Endodermal cell (in vitro differentiated cells): ENCODE measurements around the gene ARHGEF10L. TPM values are rescaled to one million over a fixed set of nuclear protein-coding genes. Genes with fewer than 3 reads are reported as not detected.

ENCODE experiments used
- DNase-seq: peaks from one replicate; pipeline ENCODE4 v3.0.0-alpha.2; 2017
- H3K27ac ChIP-seq: 2 replicates; pipeline ENCODE4 v1.5.1; 2013; ENCODE audit warnings: mild to moderate bottlenecking, low read depth, low read length, moderate library complexity
- H3K27me3 ChIP-seq: 2 replicates; pipeline ENCODE4 v1.6.1; 2013; ENCODE audit warnings: mild to moderate bottlenecking, low read length, moderate library complexity; ENCODE audit not compliant: insufficient read depth, control insufficient read depth, poor library complexity, severe bottlenecking
- H3K36me3 ChIP-seq: 2 replicates; pipeline ENCODE4 v1.7.0; 2013; ENCODE audit warnings: mild to moderate bottlenecking, low read length, moderate library complexity; ENCODE audit not compliant: control insufficient read depth, insufficient read depth
- H3K4me1 ChIP-seq: one replicate; pipeline ENCODE4 v1.7.0; 2013; ENCODE audit warnings: low read length; ENCODE audit not compliant: control insufficient read depth, insufficient read depth
- H3K4me3 ChIP-seq: 2 replicates; pipeline ENCODE4 v1.5.1; 2013; ENCODE audit warnings: mild to moderate bottlenecking, low read length, moderate library complexity
- H3K9ac ChIP-seq: 2 replicates; pipeline ENCODE4 v1.6.1; 2013; ENCODE audit warnings: mild to moderate bottlenecking, low read length, moderate library complexity; ENCODE audit not compliant: poor library complexity, severe bottlenecking; ENCODE audit errors: extremely low read depth
- H3K9me3 ChIP-seq: 2 replicates; pipeline ENCODE4 v1.6.1; 2013; ENCODE audit warnings: mild to moderate bottlenecking, low read length, moderate library complexity; ENCODE audit not compliant: control insufficient read depth
- H3K27ac Mint-ChIP-seq: 2 replicates; pipeline ENCODE4 v1.8.0; 2020; ENCODE audit warnings: mixed read lengths
- H3K27me3 Mint-ChIP-seq: 2 replicates; pipeline ENCODE4 v1.8.0; 2021; ENCODE audit warnings: mild to moderate bottlenecking, mixed read lengths; ENCODE audit not compliant: insufficient read depth
- H3K36me3 Mint-ChIP-seq: 2 replicates; pipeline ENCODE4 v1.8.0; 2020; ENCODE audit warnings: low read depth, mixed read lengths
- H3K4me1 Mint-ChIP-seq: 2 replicates; pipeline ENCODE4 v1.8.0; 2020; ENCODE audit warnings: mixed read lengths
- H3K4me3 Mint-ChIP-seq: 2 replicates; pipeline ENCODE4 v1.8.0; 2020; ENCODE audit warnings: mild to moderate bottlenecking, moderate library complexity, mixed read lengths
- H3K9me3 Mint-ChIP-seq: 2 replicates; pipeline ENCODE4 v1.8.0; 2020; ENCODE audit warnings: mild to moderate bottlenecking, mixed read lengths
- WGBS, 2 experiments: methylation state at CpG; one replicate each; pipeline versions ENCODE4 v1.1.5 to v1.1.7; 2013; ENCODE audit warnings: missing lambda C conversion rate in 2 of 2, mixed read lengths in 1 of 2; ENCODE audit not compliant: insufficient coverage in 1 of 2, insufficient read length in 1 of 2; 5-methylcytosine and 5-hydroxymethylcytosine counted together
- total RNA-seq, 2 donors: library from RNA; stranded (reverse); fragmentation: NEBNext Ultra II Directional in 1 of 2; extraction: Animal tissue kit (Norgen Biotek cat#: 25700) in 1 of 2; gene quantifications; 2 replicates in 1 of 2; 3 replicates in 1 of 2; pipeline ENCODE4 v1.2.1, GENCODE V29; 2021
- TF ChIP-seq, protein P1 (sequence below): fragments of 200-600 bp; sonication (generic); conservative IDR thresholded peaks from 2 replicates; pipeline ENCODE4 v1.5.0; 2021; ENCODE audit warnings: antibody characterized with exemption, mild to moderate bottlenecking

ARHGEF10L gene
- total RNA-seq, 2 donors from 2014 or later: 5.2 to 10.5 TPM

DNA sequence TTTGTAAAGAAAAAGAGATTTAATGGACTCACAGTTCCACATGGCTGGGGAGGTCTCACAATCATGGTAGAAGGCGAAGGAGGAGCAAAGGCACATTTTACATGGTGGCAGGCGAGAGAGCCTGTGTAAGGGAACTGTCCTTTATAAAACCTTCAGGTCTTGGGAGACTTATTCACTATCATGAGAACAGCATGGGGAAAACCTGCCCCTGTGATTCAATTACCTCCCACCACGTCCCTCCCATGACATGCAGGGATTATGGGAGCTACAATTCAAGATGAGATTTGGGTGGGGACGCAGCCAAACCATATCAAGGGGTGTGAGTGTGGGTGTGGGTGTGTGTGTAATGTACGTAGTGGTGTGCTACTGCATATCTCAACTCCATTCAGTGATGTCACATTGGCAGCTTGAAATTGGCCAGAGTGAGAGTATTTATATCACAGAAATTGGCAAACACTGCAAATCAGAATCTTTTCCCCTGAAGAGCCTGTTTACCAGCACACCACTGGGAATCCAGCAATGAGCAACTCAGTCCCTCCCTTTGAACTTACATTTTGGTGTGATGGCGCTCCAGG, 5.4 kb downstream of the ARHGEF10L start:
- DNase-seq: no peak
- Mint-ChIP-seq H3K4me1 (peaks cover 12% of the 10 kb centered on the region), H3K9me3 (peaks cover 5% of the 10 kb centered on the region), H3K27me3 (peaks cover 71% of the 10 kb centered on the region), H3K27ac (no peak overlapping the region), H3K36me3 (peaks cover 4% of the 10 kb centered on the region), H3K4me3 (no peak overlapping the region)
- TF ChIP-seq, protein P1, sequence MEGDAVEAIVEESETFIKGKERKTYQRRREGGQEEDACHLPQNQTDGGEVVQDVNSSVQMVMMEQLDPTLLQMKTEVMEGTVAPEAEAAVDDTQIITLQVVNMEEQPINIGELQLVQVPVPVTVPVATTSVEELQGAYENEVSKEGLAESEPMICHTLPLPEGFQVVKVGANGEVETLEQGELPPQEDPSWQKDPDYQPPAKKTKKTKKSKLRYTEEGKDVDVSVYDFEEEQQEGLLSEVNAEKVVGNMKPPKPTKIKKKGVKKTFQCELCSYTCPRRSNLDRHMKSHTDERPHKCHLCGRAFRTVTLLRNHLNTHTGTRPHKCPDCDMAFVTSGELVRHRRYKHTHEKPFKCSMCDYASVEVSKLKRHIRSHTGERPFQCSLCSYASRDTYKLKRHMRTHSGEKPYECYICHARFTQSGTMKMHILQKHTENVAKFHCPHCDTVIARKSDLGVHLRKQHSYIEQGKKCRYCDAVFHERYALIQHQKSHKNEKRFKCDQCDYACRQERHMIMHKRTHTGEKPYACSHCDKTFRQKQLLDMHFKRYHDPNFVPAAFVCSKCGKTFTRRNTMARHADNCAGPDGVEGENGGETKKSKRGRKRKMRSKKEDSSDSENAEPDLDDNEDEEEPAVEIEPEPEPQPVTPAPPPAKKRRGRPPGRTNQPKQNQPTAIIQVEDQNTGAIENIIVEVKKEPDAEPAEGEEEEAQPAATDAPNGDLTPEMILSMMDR: no peak
- no peaks in the 10 kb centered on the region for H3K36me3 ChIP-seq
- no peak overlapping the region for H3K4me3 ChIP-seq
- peaks cover 44% of the 10 kb centered on the region for H3K27me3 ChIP-seq
- peak overlapping the region; percentile 22 for H3K27ac ChIP-seq
- H3K9me3 ChIP-seq: no peaks in the 10 kb centered on the region
- 82 to 88% methylated on average over 6 of the region's 6 CpGs for WGBS, 2 experiments
- H3K4me1 ChIP-seq: no peaks in the 10 kb centered on the region
- no peak overlapping the region for H3K9ac ChIP-seq

DNA sequence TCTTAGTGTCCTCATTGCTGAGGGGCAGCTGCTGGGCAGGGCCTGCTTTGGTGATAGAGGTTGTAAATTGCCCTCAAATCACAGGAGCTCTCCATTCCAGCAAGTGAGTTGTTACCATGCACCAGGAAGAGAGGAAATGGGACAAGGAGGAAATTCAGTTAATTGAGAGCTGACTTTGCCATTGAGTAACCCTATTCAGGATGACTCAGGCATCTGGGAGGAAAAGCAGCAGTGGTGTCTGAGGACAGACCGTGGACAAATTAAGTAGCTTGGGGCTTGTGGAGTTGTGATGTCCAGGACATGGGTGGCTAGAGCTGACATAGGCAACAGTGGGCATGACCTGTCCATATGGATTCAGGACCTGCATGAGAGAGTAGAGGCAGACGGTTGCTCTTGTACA, 5.9 kb downstream of the ARHGEF10L start:
- peaks cover 5% of the 10 kb centered on the region for H3K9me3 Mint-ChIP-seq
- peaks cover 71% of the 10 kb centered on the region for H3K27me3 Mint-ChIP-seq
- no peaks in the 10 kb centered on the region for H3K9me3 ChIP-seq
- 69 to 91% methylated on average over 2 of the region's 2 CpGs for WGBS, 2 experiments
- TF ChIP-seq, protein P1: no peak
- DNase-seq: no peak
- H3K27ac Mint-ChIP-seq: no peak overlapping the region
- H3K4me3 Mint-ChIP-seq: no peak overlapping the region
- H3K4me3 ChIP-seq: no peak overlapping the region
- H3K9ac ChIP-seq: no peak overlapping the region
- H3K36me3 Mint-ChIP-seq: peaks cover 4% of the 10 kb centered on the region
- H3K27me3 ChIP-seq: peaks cover 40% of the 10 kb centered on the region
- H3K27ac ChIP-seq: no peak overlapping the region
- peaks cover 14% of the 10 kb centered on the region for H3K4me1 Mint-ChIP-seq
- H3K4me1 ChIP-seq: no peaks in the 10 kb centered on the region
- no peaks in the 10 kb centered on the region for H3K36me3 ChIP-seq

DNA sequence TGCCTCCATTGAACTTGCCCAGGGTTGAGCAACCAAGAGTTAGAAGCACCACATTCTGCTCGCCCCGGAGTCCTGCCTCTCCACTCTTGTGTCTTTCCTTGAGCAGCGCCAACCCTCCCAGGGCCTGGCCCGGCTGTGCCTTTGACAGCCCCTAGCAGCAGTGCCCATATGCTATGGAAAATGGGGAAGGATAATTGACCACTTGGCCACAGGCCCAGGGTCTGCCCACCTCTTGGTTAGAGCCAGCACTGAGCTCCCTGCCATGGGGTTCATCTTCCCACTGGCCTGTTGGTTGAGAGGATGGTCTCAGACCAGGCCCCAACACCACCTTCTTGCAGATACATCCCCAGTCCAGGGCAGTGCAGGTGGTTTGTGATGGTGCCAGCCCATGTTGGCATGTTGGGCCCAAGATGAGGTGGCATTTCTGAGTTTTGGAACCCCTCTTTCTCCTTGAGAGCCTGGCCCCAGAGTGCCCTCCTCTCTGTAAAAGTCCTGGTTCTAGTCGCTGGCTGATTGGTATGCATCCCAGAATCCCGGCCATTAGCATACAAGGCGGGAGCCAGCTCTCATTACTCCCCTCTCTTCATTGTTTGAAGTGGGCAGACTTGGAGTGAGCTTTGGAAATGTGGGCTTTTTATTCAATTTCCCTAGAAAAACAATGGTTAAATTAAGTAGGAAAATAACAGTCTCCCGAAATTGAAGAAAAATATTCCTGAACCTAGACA, 7.6 kb downstream of the ARHGEF10L start:
- Mint-ChIP-seq H3K27me3 (peaks cover 71% of the 10 kb centered on the region), H3K36me3 (peaks cover 4% of the 10 kb centered on the region), H3K27ac (peak overlapping the region; percentile 81), H3K4me3 (no peak overlapping the region), H3K4me1 (peaks cover 26% of the 10 kb centered on the region), H3K9me3 (peaks cover 5% of the 10 kb centered on the region)
- H3K27me3 ChIP-seq: peaks cover 22% of the 10 kb centered on the region
- no peak overlapping the region for H3K4me3 ChIP-seq
- H3K36me3 ChIP-seq: no peaks in the 10 kb centered on the region
- peak overlapping the region; percentile 71 for H3K27ac ChIP-seq
- TF ChIP-seq, protein P1: no peak
- WGBS, 2 experiments: 64 to 86% methylated on average over 2 to 8 of the region's 8 CpGs
- peak; percentile 77 for DNase-seq
- no peaks in the 10 kb centered on the region for H3K9me3 ChIP-seq
- peaks cover 6% of the 10 kb centered on the region for H3K4me1 ChIP-seq
- H3K9ac ChIP-seq: no peak overlapping the region
